Prostate gland (tissue), 2 donors: ENCODE data around the gene ADISSP. TPM values are rescaled to one million over a fixed set of nuclear protein-coding genes. Genes with fewer than 3 reads are reported as not detected.

Experiments used
- DNase-seq: peaks from one replicate; pipeline ENCODE4 v3.0.0-alpha.2; 2019; ENCODE audit warnings: low spot score
- H3K27ac ChIP-seq, 2 donors: fragments of 200-600 bp; sonication (generic); 2 replicates each; pipeline ENCODE4 v1.5.1; 2017 to 2019
- H3K27me3 ChIP-seq: fragments of 200-600 bp; sonication (generic); replicated peaks from 2 replicates; pipeline ENCODE4 v1.5.1; 2019; ENCODE audit not compliant: insufficient read depth
- H3K36me3 ChIP-seq, 2 donors: fragments of 200-600 bp; sonication (generic); 1 replicate in 1 of 2; 2 replicates in 1 of 2; pipeline versions ENCODE4 v1.5.1 to v1.8.1; 2017 to 2019
- H3K4me1 ChIP-seq: fragments of 200-600 bp; sonication (generic); replicated peaks from 2 replicates; pipeline ENCODE4 v1.5.1; 2019
- H3K4me3 ChIP-seq, 2 donors: fragments of 200-600 bp; sonication (generic); 2 replicates each; pipeline ENCODE4 v1.5.1; 2017 to 2019
- H3K9me3 ChIP-seq: fragments of 200-600 bp; sonication (generic); 2 replicates; pipeline ENCODE4 v1.5.1; 2017
- POLR2A ChIP-seq: fragments of 450-650 bp; IDR thresholded peaks from one replicate; pipeline ENCODE4 v1.6.1; 2016; ENCODE audit warnings: antibody characterized with exemption, mild to moderate bottlenecking
- POLR2AphosphoS5 ChIP-seq: sonication (generic); formaldehyde crosslinking; IDR thresholded peaks from one replicate; pipeline ENCODE4 v1.6.1; 2017; ENCODE audit warnings: antibody characterized with exemption
- WGBS: methylation state at CpG from one replicate; pipeline ENCODE4 v1.1.5; 2018; 5-methylcytosine and 5-hydroxymethylcytosine counted together
- intact Hi-C: fragments of 100-400 bp; cut with DNase I; formaldehyde crosslinking; loops from one replicate; pipeline ENCODE4 v1.14.2; 2022
- total RNA-seq, 2 donors: library from RNA; depleted of rRNA; stranded (reverse); fragments of >200 nt; gene quantifications; one replicate each; pipeline ENCODE4 v1.1.0, GENCODE V29; 2016
- TF ChIP-seq, protein P1 (sequence below), 4 experiments: fragments of 200-600 bp in 2 of 4; fragments of 450-650 bp in 2 of 4; sonication (generic) in 2 of 4; IDR thresholded peaks; 1 replicate in 3 of 4; 2 replicates in 1 of 4; pipeline ENCODE4 v1.5.1; 2016 to 2019; ENCODE audit warnings: antibody characterized with exemption in 4 of 4, mild to moderate bottlenecking in 2 of 4, moderate library complexity in 2 of 4

Gene ADISSP
- total RNA-seq, 2 donors from 2014 or later, result 11.8 to 14.6 TPM

DNA sequence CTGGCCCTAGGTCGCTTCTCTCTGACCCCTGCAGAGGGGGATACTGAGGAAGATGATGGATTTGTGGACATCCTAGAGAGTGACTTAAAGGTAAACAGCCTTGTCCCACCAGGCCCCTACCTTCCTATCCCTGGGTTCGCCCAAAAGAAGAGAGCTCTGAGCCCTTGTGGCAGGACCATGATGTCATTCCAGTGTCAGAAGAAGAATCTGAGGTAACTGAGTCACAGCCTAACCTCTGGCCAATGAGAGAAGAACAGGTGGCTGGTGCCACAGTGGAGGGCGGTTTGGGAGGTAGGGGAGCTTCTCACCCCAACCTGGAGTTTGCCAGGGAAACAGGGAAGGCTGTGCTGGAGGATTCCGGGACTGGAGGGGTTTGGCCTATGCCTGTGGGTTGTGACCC is 33.7 kb upstream of the ADISSP start:
- H3K4me3 ChIP-seq, result no peak overlapping the region
- WGBS, result 91% methylated on average over 4 of the region's 4 CpGs
- no peak for DNase-seq
- no peaks in the 10 kb centered on the region for H3K4me1 ChIP-seq
- no peak overlapping the region for H3K27ac ChIP-seq
- TF ChIP-seq POLR2AphosphoS5, result no peak
- TF ChIP-seq, protein P1, sequence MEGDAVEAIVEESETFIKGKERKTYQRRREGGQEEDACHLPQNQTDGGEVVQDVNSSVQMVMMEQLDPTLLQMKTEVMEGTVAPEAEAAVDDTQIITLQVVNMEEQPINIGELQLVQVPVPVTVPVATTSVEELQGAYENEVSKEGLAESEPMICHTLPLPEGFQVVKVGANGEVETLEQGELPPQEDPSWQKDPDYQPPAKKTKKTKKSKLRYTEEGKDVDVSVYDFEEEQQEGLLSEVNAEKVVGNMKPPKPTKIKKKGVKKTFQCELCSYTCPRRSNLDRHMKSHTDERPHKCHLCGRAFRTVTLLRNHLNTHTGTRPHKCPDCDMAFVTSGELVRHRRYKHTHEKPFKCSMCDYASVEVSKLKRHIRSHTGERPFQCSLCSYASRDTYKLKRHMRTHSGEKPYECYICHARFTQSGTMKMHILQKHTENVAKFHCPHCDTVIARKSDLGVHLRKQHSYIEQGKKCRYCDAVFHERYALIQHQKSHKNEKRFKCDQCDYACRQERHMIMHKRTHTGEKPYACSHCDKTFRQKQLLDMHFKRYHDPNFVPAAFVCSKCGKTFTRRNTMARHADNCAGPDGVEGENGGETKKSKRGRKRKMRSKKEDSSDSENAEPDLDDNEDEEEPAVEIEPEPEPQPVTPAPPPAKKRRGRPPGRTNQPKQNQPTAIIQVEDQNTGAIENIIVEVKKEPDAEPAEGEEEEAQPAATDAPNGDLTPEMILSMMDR (IDR thresholded peaks at IDR 0.05), result no peak
- intact Hi-C loops, result no loop called here
- H3K9me3 ChIP-seq, result no peaks in the 10 kb centered on the region
- no peaks in the 10 kb centered on the region for H3K36me3 ChIP-seq
- H3K27me3 ChIP-seq, result no peaks in the 10 kb centered on the region

DNA sequence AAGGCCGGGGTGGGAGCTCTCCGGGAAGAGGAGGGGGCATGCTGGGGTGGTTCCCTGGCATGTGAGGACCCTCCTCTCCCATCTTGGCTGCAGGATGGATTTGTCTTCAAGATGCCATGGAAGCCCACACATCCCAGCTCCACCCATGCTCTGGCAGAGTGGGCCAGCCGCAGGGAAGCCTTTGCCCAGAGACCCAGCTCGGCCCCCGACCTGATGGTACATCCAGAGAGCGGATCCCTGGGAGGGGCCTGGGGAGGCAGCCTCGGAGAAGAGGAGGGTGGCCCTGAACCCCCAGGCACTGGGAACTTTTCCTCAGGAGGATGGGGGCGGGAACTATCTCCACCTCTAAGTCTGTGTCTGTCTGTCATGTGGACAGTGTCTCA is 33.3 kb upstream of the ADISSP start:
- H3K4me3 ChIP-seq, result no peak overlapping the region
- TF ChIP-seq, protein P1 (IDR thresholded peaks at IDR 0.05), result no peak
- no peak for TF ChIP-seq POLR2AphosphoS5
- TF ChIP-seq POLR2A, result no peak
- H3K9me3 ChIP-seq, result no peaks in the 10 kb centered on the region
- no peaks in the 10 kb centered on the region for H3K27me3 ChIP-seq
- DNase-seq, result no peak
- 90% methylated on average over 8 of the region's 8 CpGs for WGBS
- intact Hi-C loops, result no loop called here
- no peaks in the 10 kb centered on the region for H3K4me1 ChIP-seq
- H3K36me3 ChIP-seq, result no peaks in the 10 kb centered on the region
- no peak overlapping the region for H3K27ac ChIP-seq

DNA sequence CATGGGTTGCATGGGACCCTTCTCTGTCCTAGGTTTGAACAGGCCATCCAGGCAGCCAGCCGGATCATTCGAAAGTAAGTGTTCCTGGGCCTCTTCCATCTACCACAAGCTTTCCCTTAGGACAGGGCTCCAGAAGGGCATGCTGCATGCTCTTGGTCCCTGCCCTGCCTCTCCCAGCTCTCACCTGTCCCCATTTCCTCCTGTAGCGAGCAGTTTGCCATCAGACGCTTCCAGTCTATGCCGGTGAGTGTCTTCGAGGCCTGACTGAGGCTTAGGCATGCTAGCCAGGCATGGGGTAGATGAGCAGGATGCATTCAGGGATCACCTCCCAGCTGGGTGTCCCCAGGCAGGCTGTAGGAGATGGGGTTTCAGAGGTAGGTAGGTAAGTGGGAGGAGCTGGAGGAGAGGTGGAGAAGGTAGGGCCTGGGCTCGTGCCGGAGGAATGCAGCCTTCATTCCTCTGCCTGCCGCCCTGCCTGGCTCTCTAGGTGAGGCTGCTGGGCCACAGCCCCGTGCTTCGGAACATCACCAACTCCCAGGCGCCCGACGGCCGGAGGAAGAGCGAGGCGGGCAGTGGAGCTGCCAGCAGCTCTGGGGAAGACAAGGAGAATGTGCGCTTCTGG is 32.8 kb upstream of the ADISSP start:
- H3K36me3 ChIP-seq, result no peaks in the 10 kb centered on the region
- H3K27ac ChIP-seq, result no peak overlapping the region
- no peaks in the 10 kb centered on the region for H3K9me3 ChIP-seq
- H3K4me1 ChIP-seq, result no peaks in the 10 kb centered on the region
- WGBS, result 83% methylated on average over 18 of the region's 18 CpGs
- intact Hi-C loops, result no loop called here
- no peaks in the 10 kb centered on the region for H3K27me3 ChIP-seq
- no peak overlapping the region for H3K4me3 ChIP-seq
- DNase-seq, result no peak
- TF ChIP-seq POLR2AphosphoS5 (no peak), POLR2A (no peak)
- TF ChIP-seq, protein P1 (IDR thresholded peaks at IDR 0.05), result no peak

DNA sequence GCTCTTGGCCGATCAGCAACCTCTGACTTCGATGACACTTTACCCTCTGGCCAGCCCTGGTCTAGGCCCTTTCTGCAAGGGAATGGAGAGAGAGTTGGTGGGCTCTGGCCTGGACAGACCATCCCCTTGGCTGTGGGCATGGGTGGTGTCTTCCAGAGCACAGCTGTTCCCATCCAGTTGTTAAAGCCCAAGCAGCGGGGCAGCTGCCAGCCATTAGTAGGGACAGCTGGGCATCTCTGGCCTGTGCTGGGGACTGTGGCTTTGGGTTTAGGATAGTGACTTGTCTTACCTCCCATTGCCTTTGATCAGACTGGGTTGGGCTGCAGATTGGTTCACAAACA is 31.3 kb upstream of the ADISSP start:
- no peaks in the 10 kb centered on the region for H3K27me3 ChIP-seq
- DNase-seq, result no peak
- TF ChIP-seq, protein P1 (IDR thresholded peaks at IDR 0.05), result no peak
- no peak for TF ChIP-seq POLR2AphosphoS5
- no peak for TF ChIP-seq POLR2A
- no peak overlapping the region for H3K27ac ChIP-seq
- no peak overlapping the region for H3K4me3 ChIP-seq
- H3K36me3 ChIP-seq, result no peaks in the 10 kb centered on the region
- intact Hi-C loops, result no loop called here
- H3K9me3 ChIP-seq, result no peaks in the 10 kb centered on the region
- H3K4me1 ChIP-seq, result no peaks in the 10 kb centered on the region
- 100% methylated on average over 3 of the region's 3 CpGs for WGBS

DNA sequence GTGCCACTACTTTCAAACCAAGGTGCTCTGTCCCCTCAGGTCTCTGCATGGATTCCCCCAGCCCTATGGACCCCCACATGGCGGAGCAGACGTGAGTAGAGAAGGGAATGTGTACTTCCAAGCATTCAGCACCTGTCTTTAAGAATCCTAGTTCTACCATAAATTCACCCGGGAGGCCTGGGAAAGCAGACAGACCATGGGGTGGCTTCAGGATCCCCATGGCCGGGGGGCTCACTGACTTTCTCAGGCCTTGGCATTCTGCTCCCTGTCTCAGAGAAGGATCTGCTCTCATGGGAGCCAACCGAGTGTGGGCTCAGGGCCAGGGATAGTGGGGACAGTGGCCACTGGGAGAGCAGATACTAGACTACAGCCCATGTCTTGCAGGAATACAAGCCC is 30.8 kb upstream of the ADISSP start:
- H3K27me3 ChIP-seq, result no peaks in the 10 kb centered on the region
- H3K36me3 ChIP-seq, result no peaks in the 10 kb centered on the region
- DNase-seq, result no peak
- no peak overlapping the region for H3K27ac ChIP-seq
- 79% methylated on average over 5 of the region's 5 CpGs for WGBS
- no peaks in the 10 kb centered on the region for H3K9me3 ChIP-seq
- H3K4me1 ChIP-seq, result no peaks in the 10 kb centered on the region
- intact Hi-C loops, result no loop called here
- TF ChIP-seq POLR2A, result no peak
- no peak overlapping the region for H3K4me3 ChIP-seq
